ENCODE results near the gene C11orf86. TPM values are rescaled to one million over a fixed set of nuclear protein-coding genes. Genes with fewer than 3 reads are reported as not detected.

Gene C11orf86
- total and polyA plus RNA-seq, 10 of the 15 experiments (the other 5 are each of a cell fraction or from before 2014, with no cell fraction given): not detected

DNA sequence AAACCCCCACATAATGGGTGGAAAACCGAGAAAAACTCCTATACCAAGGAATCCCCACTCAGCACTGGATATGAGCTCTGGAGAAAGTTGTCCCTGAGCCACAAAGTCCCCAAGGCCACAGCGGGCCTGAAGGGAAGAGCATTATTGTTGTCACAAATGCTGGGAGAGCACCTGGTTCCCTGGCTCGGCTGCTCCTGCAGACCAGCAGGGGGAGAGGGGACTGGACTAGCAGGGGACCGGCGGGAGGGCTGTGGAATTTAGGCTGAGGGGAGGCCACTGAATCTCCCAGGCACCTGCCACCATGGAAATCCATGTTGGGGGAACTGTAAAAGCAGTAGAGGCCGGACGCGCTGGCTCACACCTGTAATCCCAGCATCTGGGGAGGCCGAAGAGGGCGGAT, 24.0 kb upstream of the C11orf86 start:
- RAD21 ChIA-PET (ENCODE audit: unreplicated experiment): no interaction called here

More for the DNA sequence above, 24.0 kb upstream of the C11orf86 start:
- TF ChIP-seq IKZF2 (IDR thresholded peaks at IDR 0.05) (no peak), HDAC6 (IDR thresholded peaks at IDR 0.05; ENCODE audit: unreplicated experiment) (no peak), NR2C1 (IDR thresholded peaks at IDR 0.05) (no peak), SUZ12 (IDR thresholded peaks at IDR 0.05; ENCODE audit: unreplicated experiment) (no peak), NBN (IDR thresholded peaks at IDR 0.05) (no peak), RCOR1 (conservative IDR thresholded peaks at IDR 0.05; ENCODE audit: low read depth, low read length) (no peak), ETV6 (conservative IDR thresholded peaks at IDR 0.05 in 1 of 2, IDR thresholded peaks at IDR 0.05 in 1 of 2; ENCODE audit: borderline replicate concordance in 1 of 2, low read depth in 1 of 2) (no peak), BMI1 (IDR thresholded peaks at IDR 0.05; ENCODE audit: borderline replicate concordance) (no peak), PML (IDR thresholded peaks at IDR 0.05; ENCODE audit: low read length) (no peak), BHLHE40 (IDR thresholded peaks at IDR 0.05; ENCODE audit: borderline replicate concordance in 1 of 2, low read depth in 2 of 2, low read length in 1 of 2) (no peak), WRNIP1 (IDR thresholded peaks at IDR 0.05; ENCODE audit: borderline replicate concordance, low read depth, low read length) (no peak), RAD51 (IDR thresholded peaks at IDR 0.05) (no peak), ATF7 (IDR thresholded peaks at IDR 0.05; ENCODE audit: low read depth) (no peak)
- TF ChIP-seq, protein P1, sequence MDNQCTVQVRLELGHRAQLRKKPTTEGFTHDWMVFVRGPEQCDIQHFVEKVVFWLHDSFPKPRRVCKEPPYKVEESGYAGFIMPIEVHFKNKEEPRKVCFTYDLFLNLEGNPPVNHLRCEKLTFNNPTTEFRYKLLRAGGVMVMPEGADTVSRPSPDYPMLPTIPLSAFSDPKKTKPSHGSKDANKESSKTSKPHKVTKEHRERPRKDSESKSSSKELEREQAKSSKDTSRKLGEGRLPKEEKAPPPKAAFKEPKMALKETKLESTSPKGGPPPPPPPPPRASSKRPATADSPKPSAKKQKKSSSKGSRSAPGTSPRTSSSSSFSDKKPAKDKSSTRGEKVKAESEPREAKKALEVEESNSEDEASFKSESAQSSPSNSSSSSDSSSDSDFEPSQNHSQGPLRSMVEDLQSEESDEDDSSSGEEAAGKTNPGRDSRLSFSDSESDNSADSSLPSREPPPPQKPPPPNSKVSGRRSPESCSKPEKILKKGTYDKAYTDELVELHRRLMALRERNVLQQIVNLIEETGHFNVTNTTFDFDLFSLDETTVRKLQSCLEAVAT (IDR thresholded peaks at IDR 0.05): no peak
- TF ChIP-seq, protein P2, sequence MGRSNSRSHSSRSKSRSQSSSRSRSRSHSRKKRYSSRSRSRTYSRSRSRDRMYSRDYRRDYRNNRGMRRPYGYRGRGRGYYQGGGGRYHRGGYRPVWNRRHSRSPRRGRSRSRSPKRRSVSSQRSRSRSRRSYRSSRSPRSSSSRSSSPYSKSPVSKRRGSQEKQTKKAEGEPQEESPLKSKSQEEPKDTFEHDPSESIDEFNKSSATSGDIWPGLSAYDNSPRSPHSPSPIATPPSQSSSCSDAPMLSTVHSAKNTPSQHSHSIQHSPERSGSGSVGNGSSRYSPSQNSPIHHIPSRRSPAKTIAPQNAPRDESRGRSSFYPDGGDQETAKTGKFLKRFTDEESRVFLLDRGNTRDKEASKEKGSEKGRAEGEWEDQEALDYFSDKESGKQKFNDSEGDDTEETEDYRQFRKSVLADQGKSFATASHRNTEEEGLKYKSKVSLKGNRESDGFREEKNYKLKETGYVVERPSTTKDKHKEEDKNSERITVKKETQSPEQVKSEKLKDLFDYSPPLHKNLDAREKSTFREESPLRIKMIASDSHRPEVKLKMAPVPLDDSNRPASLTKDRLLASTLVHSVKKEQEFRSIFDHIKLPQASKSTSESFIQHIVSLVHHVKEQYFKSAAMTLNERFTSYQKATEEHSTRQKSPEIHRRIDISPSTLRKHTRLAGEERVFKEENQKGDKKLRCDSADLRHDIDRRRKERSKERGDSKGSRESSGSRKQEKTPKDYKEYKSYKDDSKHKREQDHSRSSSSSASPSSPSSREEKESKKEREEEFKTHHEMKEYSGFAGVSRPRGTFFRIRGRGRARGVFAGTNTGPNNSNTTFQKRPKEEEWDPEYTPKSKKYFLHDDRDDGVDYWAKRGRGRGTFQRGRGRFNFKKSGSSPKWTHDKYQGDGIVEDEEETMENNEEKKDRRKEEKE (IDR thresholded peaks at IDR 0.05): no peak
- TF ChIP-seq, protein P3, sequence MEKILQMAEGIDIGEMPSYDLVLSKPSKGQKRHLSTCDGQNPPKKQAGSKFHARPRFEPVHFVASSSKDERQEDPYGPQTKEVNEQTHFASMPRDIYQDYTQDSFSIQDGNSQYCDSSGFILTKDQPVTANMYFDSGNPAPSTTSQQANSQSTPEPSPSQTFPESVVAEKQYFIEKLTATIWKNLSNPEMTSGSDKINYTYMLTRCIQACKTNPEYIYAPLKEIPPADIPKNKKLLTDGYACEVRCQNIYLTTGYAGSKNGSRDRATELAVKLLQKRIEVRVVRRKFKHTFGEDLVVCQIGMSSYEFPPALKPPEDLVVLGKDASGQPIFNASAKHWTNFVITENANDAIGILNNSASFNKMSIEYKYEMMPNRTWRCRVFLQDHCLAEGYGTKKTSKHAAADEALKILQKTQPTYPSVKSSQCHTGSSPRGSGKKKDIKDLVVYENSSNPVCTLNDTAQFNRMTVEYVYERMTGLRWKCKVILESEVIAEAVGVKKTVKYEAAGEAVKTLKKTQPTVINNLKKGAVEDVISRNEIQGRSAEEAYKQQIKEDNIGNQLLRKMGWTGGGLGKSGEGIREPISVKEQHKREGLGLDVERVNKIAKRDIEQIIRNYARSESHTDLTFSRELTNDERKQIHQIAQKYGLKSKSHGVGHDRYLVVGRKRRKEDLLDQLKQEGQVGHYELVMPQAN (conservative IDR thresholded peaks at IDR 0.05): no peak
- TF ChIP-seq, protein P4, sequence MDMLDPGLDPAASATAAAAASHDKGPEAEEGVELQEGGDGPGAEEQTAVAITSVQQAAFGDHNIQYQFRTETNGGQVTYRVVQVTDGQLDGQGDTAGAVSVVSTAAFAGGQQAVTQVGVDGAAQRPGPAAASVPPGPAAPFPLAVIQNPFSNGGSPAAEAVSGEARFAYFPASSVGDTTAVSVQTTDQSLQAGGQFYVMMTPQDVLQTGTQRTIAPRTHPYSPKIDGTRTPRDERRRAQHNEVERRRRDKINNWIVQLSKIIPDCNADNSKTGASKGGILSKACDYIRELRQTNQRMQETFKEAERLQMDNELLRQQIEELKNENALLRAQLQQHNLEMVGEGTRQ (IDR thresholded peaks at IDR 0.05; ENCODE audit: borderline replicate concordance, low read depth, low read length): no peak
- TF ChIP-seq, protein P5, sequence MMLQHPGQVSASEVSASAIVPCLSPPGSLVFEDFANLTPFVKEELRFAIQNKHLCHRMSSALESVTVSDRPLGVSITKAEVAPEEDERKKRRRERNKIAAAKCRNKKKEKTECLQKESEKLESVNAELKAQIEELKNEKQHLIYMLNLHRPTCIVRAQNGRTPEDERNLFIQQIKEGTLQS (IDR thresholded peaks at IDR 0.05; ENCODE audit: borderline replicate concordance, extremely low read depth, low read depth, low read length): no peak
- Histone ChIP-seq H3K4me1 (ENCODE audit: control insufficient read depth, insufficient read depth, low read length) (no peaks in the 10 kb centered on the region), H3K36me3 (ENCODE audit: control insufficient read depth in 2 of 2, insufficient read depth in 2 of 2, low read length in 1 of 2) (no peaks in the 10 kb centered on the region), H4K20me1 (ENCODE audit: control insufficient read depth, insufficient read depth) (no peaks in the 10 kb centered on the region), H3K27ac (ENCODE audit: control insufficient read depth, insufficient read depth) (no peak overlapping the region), H3K9ac (ENCODE audit: control insufficient read depth, insufficient read depth, low read length) (no peak overlapping the region), H3K4me3 (no peak overlapping the region), H2AFZ (ENCODE audit: control insufficient read depth, low read depth, low read length) (no peak overlapping the region), H3K9me3 (replicated peaks; ENCODE audit: control insufficient read depth, insufficient read depth, low read length) (no peaks in the 10 kb centered on the region), H3K27me3 (replicated peaks in 1 of 2; ENCODE audit: control insufficient read depth in 2 of 2, insufficient read depth in 2 of 2, low read length in 1 of 2) (no peaks in the 10 kb centered on the region; a peak in 3 of 4 replicates), H3K79me2 (ENCODE audit: control insufficient read depth, insufficient read depth, low read length) (no peaks in the 10 kb centered on the region), H3K4me2 (ENCODE audit: control insufficient read depth, insufficient read depth) (no peak overlapping the region)
- WGBS (ENCODE audit: insufficient coverage, insufficient replicate concordance, low lambda C conversion rate, missing lambda C conversion rate): 60% methylated on average over 10 of the region's 10 CpGs
- ChIA-PET CTCF (no interaction called here), POLR2A (no interaction called here), SMC1A (ENCODE audit: uncharacterized antibody, unreplicated experiment) (no interaction called here)
- no TSS peak for BruUV-seq (replicated peaks)
- FAIRE-seq (no peak), ATAC-seq (no peak), DNase-seq (ENCODE audit: low read depth, low spot score) (no peak)
- intact Hi-C loops (cut with micrococcal nuclease; ENCODE audit: unreplicated experiment) (no loop called here), in situ Hi-C loops (cut with MboI) (no loop called here)
